ENCODE results near the gene TEX101. TPM values are rescaled to one million over a fixed set of nuclear protein-coding genes. Genes with fewer than 3 reads are reported as not detected.
"Not testable (repeated sequence)": the region's sequence is repeated elsewhere in the genome, so short reads cannot be mapped to it uniquely, and the experiment has no call there.

TEX101 gene
- not detected in 2 replicates for total RNA-seq (2014; rRNA removed; shearing (Covaris generic))

GRCh38 chr19:43414554-43414953 lies at the start of gene TEX101:
Gene TEX101, plus strand, starts transcription at chr19:43414890. Its CDS starts 1,030 bp downstream, at chr19:43415920.
- no peak for DNase-seq (ENCODE audit: low read depth)

GRCh38 chr19:43365677-43366076 lies 49.0 kb upstream of the TEX101 start:
- not testable (repeated sequence) for DNase-seq (ENCODE audit: low read depth)

- DNase-seq (ENCODE audit: low read depth), result no peak
Observed at GRCh38 chr19:43367822-43368221, 46.9 kb upstream of the TEX101 start.

GRCh38 chr19:43368897-43369296 lies 45.8 kb upstream of the TEX101 start:
- DNase-seq (ENCODE audit: low read depth), result not testable (repeated sequence)

- no peak for DNase-seq (ENCODE audit: low read depth)
Observed at GRCh38 chr19:43371909-43372308, 42.8 kb upstream of the TEX101 start.

GRCh38 chr19:43372462-43372861 lies 42.2 kb upstream of the TEX101 start:
- DNase-seq (ENCODE audit: low read depth), result peak; percentile 36

GRCh38 chr19:43377624-43378023 lies 37.1 kb upstream of the TEX101 start:
- not testable (repeated sequence) for DNase-seq (ENCODE audit: low read depth)

GRCh38 chr19:43380008-43380407 lies 34.7 kb upstream of the TEX101 start:
- DNase-seq (ENCODE audit: low read depth), result no peak

GRCh38 chr19:43380771-43381386 lies 33.8 kb upstream of the TEX101 start:
- no peak for DNase-seq (ENCODE audit: low read depth)

GRCh38 chr19:43382586-43383216 lies 32.0 kb upstream of the TEX101 start:
- peak; percentile 29 for DNase-seq (ENCODE audit: low read depth)

- DNase-seq (ENCODE audit: low read depth), result not testable (repeated sequence)
Observed at GRCh38 chr19:43383254-43383653, 31.4 kb upstream of the TEX101 start.

- DNase-seq (ENCODE audit: low read depth), result not testable (repeated sequence)
Observed at GRCh38 chr19:43383759-43384158, 30.9 kb upstream of the TEX101 start.

GRCh38 chr19:43390903-43391551 lies 23.7 kb upstream of the TEX101 start:
- peak; percentile 91 for DNase-seq (ENCODE audit: low read depth)

- peak; percentile 19 for DNase-seq (ENCODE audit: low read depth)
Observed at GRCh38 chr19:43391552-43391935, 23.1 kb upstream of the TEX101 start.

GRCh38 chr19:43393501-43393900 lies 21.2 kb upstream of the TEX101 start:
- DNase-seq (ENCODE audit: low read depth), result not testable (repeated sequence)

GRCh38 chr19:43395561-43395960 lies 19.1 kb upstream of the TEX101 start:
- no peak for DNase-seq (ENCODE audit: low read depth)

- DNase-seq (ENCODE audit: low read depth), result no peak
Observed at GRCh38 chr19:43406297-43406696, 8.4 kb upstream of the TEX101 start.

GRCh38 chr19:43407416-43408005 lies 7.2 kb upstream of the TEX101 start:
- no peak for DNase-seq (ENCODE audit: low read depth)

- DNase-seq (ENCODE audit: low read depth), result no peak
Observed at GRCh38 chr19:43408043-43408442, 6.6 kb upstream of the TEX101 start.

- DNase-seq (ENCODE audit: low read depth), result no peak
Observed at GRCh38 chr19:43409415-43409814, 5.3 kb upstream of the TEX101 start.

GRCh38 chr19:43412441-43412840 lies 2.2 kb upstream of the TEX101 start:
- DNase-seq (ENCODE audit: low read depth), result no peak

- no peak for DNase-seq (ENCODE audit: low read depth)
Observed at GRCh38 chr19:43416951-43417623, 2.4 kb downstream of the TEX101 start.

Data from RPMI7951 (cell line).